ENCODE results near the gene PIK3CA.

GRCh38 chr3:179158336-179159039 lies 10.3 kb downstream of the PIK3CA start:
- TF ChIP-seq POLR2A (IDR thresholded peaks at IDR 0.05) = no peak
- TF ChIP-seq CTCF (IDR thresholded peaks at IDR 0.05) = no peak

Measured in esophagus squamous epithelium (tissue), 4 donors.